HTERT RPE-1 (cell line): Measurements from ENCODE around the gene QPRT.
"Not testable (repeated sequence)": the region's sequence is repeated elsewhere in the genome, so short reads cannot be mapped to it uniquely, and the experiment has no call there.

Experiments
- in situ Hi-C: fragments of 300-500 bp; cut with MboI; formaldehyde crosslinking; loops from 4 replicates; pipeline ENCODE4 v1.14.3; 2020; ENCODE audit warnings: low sequenced_read_pairs

QPRT gene

DNA sequence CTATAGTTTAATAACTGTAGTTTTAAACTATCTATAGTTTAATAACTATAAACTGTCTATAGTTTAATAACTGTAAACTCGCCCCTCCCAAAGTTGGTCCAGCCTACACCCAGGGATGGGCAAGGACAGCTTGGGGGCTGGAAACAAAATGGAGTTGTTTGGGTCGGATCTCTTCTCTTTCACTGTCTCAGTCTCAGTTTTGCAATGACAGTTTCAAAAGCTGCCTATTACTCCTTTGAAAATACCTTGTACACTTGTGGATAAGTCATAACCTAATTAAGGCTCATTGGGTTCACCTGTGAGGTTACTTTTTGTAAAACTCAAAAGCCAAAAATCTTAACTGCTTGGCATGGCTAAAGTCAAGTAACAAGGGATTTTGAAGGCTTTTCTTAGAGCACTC lies 35.4 kb downstream of the QPRT start:
- in situ Hi-C loops, result no loop called here

- in situ Hi-C loops, result no loop called here
These were observed 36.0 kb downstream of the QPRT start for GRCh38 chr16:29714972-29715371.

- in situ Hi-C loops, result no loop called here
These were observed 38.1 kb downstream of the QPRT start for GRCh38 chr16:29717113-29717512.

DNA sequence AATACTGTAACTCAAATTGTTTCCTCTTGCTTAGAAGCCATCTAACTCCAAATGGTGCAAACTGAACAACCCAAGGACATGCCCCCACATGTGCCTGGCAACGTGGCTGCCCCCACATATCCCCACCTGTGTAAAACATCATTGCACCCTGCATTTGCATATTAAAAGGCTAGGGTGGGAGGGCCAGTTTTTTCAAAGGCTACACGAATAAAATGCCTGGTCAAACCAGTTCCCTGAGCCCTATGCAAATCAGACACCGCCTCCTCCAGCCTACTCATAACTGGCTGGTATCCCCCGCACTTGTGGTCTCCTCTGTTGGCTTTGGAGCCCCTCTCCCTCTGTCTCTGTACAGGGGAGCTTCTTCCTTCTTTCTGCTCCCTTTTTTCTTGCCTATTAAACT lies 40.1 kb downstream of the QPRT start:
- in situ Hi-C loops, result no loop called here

- in situ Hi-C loops, result no loop called here
These were observed 41.7 kb downstream of the QPRT start for GRCh38 chr16:29720703-29721102.

DNA sequence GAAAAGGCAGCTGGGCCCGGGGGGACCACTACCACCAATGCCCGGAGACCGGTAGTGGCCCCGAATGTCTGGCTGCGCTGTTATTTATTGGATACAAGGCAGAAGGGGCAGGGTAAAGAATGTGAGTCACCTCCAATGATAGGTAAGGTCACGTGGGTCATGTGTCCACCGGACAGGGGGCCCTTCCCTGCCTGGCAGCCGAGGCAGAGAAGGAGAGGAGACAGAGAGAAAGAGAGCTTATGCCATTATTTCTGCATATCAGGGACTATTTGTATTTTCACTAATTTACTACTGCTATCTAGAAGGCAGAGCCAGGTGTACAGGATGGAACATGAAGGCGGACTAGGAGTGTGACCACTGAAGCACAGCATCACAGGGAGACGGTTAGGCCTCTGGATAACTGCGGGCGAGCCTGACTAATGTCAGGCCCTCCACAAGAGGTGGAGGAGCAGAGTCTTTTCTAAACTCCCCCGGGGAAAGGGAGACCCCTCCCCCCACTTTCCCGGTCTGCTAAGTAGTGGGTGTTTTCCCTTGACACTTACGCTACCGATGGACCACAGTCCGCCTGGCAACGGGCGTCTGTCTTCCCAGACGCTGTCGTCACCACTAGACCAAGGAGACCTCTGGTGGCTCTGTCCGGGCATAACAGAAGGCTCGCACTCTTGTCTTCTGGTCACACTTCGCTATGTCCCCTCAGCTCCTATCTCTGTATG lies 42.3 kb downstream of the QPRT start:
- in situ Hi-C loops, result not testable (repeated sequence)

- in situ Hi-C loops, result no loop called here
These were observed 47.9 kb downstream of the QPRT start for GRCh38 chr16:29726845-29727377.

GRCh38 chr16:29727452-29727851 lies 48.5 kb downstream of the QPRT start:
- in situ Hi-C loops, result no loop called here

- in situ Hi-C loops, result no loop called here
These were observed 50.1 kb downstream of the QPRT start for GRCh38 chr16:29729116-29729521.

GRCh38 chr16:29730649-29731048 lies 51.7 kb downstream of the QPRT start:
- in situ Hi-C loops, result no loop called here

- in situ Hi-C loops, result not testable (repeated sequence)
These were observed 53.0 kb downstream of the QPRT start for GRCh38 chr16:29731768-29732601.

GRCh38 chr16:29734786-29735185 lies 55.8 kb downstream of the QPRT start:
- in situ Hi-C loops, result no loop called here

DNA sequence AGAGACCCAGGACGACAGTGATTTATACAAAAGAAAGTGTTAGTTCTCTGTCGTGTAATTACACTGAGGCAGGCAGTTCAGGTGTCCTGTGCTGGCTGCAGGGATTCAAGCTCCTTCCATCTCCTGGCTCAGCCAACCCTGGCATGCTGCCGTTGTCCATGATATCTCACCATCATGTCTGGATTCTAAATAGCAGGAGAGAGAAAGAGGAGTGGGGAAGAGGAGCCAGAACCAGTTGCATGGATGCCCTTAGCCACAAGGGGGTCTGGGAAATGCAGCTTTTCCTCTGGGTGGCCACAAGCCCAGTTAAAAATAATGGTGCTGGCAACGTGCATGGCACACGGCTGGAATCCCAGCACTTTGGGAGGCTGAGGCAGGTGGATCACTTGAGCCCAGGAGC lies 57.1 kb downstream of the QPRT start:
- in situ Hi-C loops, result no loop called here

DNA sequence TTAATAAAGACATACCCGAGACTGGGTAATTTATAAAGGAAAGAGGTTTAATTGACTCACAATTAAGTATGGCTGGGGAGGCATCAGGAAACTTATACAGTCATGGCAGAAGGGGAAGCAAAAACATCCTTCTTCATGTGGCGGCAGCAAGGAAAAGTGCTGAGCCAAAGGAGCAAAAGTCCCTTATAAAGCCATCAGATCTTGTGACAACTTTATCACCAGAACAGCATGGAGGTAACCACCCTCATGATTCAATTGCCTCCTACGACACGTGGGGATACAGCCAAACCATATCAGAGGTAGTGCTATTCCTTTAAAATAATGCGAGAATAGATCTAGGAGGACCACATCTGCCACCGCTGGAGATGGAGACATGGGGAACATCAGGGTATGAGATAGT lies 57.8 kb downstream of the QPRT start:
- in situ Hi-C loops, result no loop called here

DNA sequence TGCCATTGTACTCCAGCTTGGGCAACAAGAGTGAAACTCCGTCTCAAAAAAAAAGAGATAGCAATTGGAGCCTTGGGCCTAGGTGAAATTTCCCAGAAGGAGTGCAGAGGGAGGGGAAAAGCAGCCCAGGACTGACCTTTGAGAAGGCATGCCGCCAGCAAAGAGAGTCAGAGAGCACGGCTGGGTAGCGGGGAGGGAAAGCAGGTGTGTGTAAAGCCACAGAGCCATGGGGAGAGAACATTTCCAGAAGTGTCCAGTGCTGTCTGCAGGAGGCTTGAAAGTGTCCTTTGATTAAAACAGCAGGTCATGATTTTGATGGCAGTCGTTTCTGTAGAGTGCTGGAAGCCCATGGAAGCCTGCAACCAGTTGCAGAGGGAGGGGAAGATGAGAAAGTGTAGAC lies 58.7 kb downstream of the QPRT start:
- in situ Hi-C loops, result no loop called here

GRCh38 chr16:29738514-29738913 lies 59.5 kb downstream of the QPRT start:
- in situ Hi-C loops, result no loop called here

DNA sequence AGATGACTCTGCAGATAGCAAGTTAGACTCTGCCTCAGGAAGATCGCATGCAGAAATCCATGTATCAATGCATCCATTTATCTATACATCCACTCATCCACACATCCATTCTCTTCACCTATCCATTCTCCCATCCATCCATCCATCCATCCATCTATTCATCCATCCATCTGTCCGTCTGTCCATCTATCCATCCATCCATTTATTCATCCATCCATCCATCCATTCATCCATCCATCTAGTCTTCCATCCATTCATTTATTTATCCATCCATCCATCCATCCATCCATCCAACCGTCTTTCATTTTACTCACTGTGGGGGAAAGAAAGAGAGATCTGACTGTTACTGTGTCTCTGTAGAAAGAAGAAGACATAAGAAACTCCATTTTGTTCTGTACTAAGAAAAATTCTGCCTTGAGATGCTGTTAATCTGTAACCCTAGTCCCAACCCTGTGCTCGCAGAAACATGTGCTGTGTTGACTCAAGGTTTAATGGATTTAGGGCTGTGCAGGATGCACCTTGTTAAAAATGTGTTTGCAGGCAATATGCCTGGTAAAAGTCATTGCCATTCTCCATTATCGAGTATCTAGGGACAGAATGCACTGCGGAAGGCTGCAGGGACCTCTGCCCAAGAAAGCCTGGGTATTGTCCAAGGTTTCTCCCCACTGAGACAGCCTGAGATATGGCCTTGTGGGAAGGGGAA lies 61.1 kb downstream of the QPRT start:
- in situ Hi-C loops, result not testable (repeated sequence)

GRCh38 chr16:29740630-29741015 lies 61.6 kb downstream of the QPRT start:
- in situ Hi-C loops, result not testable (repeated sequence)

- in situ Hi-C loops, result no loop called here
These were observed 63.8 kb downstream of the QPRT start for GRCh38 chr16:29742683-29743275.

DNA sequence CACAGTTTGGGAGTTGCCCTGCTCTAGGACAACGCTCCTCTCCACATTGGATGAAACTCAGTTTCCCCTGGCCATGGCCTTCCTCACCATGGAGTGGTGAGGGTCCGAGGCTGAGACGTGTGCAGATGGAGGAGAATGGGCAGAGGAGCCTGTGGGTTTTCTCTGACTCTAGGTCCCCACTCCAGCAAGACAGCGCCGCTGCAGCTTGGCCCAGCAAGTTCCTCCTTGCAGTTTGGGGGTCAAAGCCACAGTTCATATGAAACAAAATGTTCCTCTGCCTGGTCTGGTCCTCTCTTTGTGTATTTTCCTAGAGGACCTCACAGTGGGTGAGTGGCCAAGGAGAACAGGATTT lies 64.5 kb downstream of the QPRT start:
- in situ Hi-C loops, result no loop called here

DNA sequence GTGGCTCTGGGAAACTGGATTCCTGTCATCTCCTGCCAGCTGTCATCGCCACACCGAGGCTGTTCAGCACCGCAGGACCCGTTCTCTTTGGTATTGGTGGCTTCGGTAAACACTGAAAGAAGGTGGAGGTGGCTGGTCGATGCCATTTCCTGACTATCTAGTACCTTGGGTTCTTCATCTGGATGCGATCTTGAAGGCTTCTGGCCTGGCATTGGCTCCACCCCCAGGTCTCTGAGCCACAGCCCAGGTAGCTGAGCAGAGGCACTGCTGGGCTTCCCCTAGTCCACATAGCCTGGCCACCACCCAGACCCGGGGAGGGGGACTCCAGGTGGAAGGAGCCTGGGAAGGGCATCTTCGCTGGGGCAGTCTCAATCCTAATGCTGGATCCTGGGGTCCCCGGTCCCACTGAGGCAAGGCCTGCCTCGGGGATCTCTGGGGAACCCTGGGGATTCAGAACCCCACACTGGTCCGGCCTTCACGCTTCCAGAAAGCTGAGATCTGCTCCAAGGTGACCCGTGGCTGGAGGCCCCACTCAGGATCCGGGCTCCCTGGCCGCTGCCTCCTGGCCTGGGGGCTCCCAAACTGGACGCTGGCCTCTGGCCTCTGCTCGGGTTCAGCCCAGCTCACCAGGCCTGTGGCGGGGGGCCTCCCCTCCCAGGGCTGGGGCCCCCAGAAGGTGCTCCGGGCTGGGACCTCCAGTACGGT lies 65.0 kb downstream of the QPRT start:
- in situ Hi-C loops, result no loop called here
